Panc1 (cell line): ENCODE data around the gene IL33.

Experiments used
- POLR2AphosphoS5 ChIP-seq: IDR thresholded peaks from 2 replicates; pipeline ENCODE4 v1.6.1; 2012; ENCODE audit warnings: mild to moderate bottlenecking, low read depth, low read length, moderate library complexity
- TF ChIP-seq, protein P1 (sequence below): fragments of 450-650 bp; IDR thresholded peaks from 2 replicates; pipeline ENCODE4 v1.5.1; 2017; ENCODE audit warnings: mild to moderate bottlenecking
- TF ChIP-seq, protein P2 (sequence below), 2 experiments: IDR thresholded peaks; 2 replicates each; pipeline ENCODE4 v1.6.1; 2011 to 2012; ENCODE audit warnings: low read depth in 2 of 2, control low read depth in 1 of 2, low read length in 1 of 2, mild to moderate bottlenecking in 1 of 2, moderate library complexity in 1 of 2; ENCODE audit not compliant: insufficient read depth in 1 of 2

DNA sequence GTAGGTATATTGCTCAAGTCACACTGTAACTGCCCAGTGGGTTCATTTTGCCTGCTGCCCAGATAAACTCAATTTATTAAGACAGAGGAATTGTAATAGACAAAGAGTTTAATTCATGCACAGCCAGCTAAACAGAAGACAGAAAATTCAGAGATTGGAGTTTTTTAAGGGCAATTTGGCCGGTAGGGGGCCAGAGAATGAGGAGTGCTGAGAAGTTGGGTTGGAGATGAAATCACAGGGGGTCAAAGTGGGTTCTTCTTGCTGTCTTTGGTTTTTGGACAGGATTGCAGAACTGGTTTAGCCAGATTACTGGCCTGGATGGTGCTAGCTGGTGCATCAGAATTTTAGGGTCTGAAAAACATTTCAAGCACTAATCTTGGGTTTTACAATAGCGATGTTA, 20.7 kb upstream of the IL33 start:
- TF ChIP-seq, protein P1, sequence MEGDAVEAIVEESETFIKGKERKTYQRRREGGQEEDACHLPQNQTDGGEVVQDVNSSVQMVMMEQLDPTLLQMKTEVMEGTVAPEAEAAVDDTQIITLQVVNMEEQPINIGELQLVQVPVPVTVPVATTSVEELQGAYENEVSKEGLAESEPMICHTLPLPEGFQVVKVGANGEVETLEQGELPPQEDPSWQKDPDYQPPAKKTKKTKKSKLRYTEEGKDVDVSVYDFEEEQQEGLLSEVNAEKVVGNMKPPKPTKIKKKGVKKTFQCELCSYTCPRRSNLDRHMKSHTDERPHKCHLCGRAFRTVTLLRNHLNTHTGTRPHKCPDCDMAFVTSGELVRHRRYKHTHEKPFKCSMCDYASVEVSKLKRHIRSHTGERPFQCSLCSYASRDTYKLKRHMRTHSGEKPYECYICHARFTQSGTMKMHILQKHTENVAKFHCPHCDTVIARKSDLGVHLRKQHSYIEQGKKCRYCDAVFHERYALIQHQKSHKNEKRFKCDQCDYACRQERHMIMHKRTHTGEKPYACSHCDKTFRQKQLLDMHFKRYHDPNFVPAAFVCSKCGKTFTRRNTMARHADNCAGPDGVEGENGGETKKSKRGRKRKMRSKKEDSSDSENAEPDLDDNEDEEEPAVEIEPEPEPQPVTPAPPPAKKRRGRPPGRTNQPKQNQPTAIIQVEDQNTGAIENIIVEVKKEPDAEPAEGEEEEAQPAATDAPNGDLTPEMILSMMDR: 0 out of 2 replicates have a peak, but pooled peaks have one; percentile 7
- no peak for TF ChIP-seq POLR2AphosphoS5
- TF ChIP-seq, protein P2, sequence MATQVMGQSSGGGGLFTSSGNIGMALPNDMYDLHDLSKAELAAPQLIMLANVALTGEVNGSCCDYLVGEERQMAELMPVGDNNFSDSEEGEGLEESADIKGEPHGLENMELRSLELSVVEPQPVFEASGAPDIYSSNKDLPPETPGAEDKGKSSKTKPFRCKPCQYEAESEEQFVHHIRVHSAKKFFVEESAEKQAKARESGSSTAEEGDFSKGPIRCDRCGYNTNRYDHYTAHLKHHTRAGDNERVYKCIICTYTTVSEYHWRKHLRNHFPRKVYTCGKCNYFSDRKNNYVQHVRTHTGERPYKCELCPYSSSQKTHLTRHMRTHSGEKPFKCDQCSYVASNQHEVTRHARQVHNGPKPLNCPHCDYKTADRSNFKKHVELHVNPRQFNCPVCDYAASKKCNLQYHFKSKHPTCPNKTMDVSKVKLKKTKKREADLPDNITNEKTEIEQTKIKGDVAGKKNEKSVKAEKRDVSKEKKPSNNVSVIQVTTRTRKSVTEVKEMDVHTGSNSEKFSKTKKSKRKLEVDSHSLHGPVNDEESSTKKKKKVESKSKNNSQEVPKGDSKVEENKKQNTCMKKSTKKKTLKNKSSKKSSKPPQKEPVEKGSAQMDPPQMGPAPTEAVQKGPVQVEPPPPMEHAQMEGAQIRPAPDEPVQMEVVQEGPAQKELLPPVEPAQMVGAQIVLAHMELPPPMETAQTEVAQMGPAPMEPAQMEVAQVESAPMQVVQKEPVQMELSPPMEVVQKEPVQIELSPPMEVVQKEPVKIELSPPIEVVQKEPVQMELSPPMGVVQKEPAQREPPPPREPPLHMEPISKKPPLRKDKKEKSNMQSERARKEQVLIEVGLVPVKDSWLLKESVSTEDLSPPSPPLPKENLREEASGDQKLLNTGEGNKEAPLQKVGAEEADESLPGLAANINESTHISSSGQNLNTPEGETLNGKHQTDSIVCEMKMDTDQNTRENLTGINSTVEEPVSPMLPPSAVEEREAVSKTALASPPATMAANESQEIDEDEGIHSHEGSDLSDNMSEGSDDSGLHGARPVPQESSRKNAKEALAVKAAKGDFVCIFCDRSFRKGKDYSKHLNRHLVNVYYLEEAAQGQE (IDR thresholded peaks at IDR 0.05; ENCODE audit: insufficient read depth in 1 of 2, low read depth in 2 of 2, low read length in 1 of 2): no peak
